Ovary (tissue), 9 donors: ENCODE data around the gene MYEF2. TPM values are rescaled to one million over a fixed set of nuclear protein-coding genes. Genes with fewer than 3 reads are reported as not detected.
A peak's percentile ranks its signal among the peaks of the same experiment; 100 is the strongest.

Experiments
- DNase-seq, 5 donors: peaks; one replicate each; pipeline ENCODE4 v3.0.0-alpha.2; 2019 to 2020
- H3K27ac ChIP-seq, 2 donors: fragments of 200-600 bp; one replicate each; pipeline versions ENCODE4 v1.5.1 to v1.8.0; 2019 to 2022
- H3K27me3 ChIP-seq: fragments of 200-600 bp; one replicate; pipeline ENCODE4 v1.8.0; 2022
- H3K36me3 ChIP-seq: fragments of 200-600 bp; sonication (generic); one replicate; pipeline ENCODE4 v1.5.1; 2019
- H3K4me1 ChIP-seq: one replicate; pipeline ENCODE4 v1.8.1; 2013; ENCODE audit warnings: mild to moderate bottlenecking, moderate library complexity; ENCODE audit not compliant: insufficient read depth
- H3K4me3 ChIP-seq: fragments of 200-600 bp; sonication (generic); one replicate; pipeline ENCODE4 v1.5.1; 2017
- H3K9me3 ChIP-seq, 2 donors: fragments of 200-600 bp in 1 of 2; sonication (generic) in 1 of 2; one replicate each; pipeline versions ENCODE4 v1.5.1 to v1.8.1; 2013 to 2019; ENCODE audit warnings: mild to moderate bottlenecking in 1 of 2, moderate library complexity in 1 of 2
- EP300 ChIP-seq: sonication (generic); formaldehyde crosslinking; IDR thresholded peaks from one replicate; pipeline ENCODE4 v1.6.1; 2017; ENCODE audit warnings: antibody characterized with exemption
- POLR2A ChIP-seq: fragments of 450-650 bp; IDR thresholded peaks from one replicate; pipeline ENCODE4 v1.6.1; 2017; ENCODE audit warnings: antibody characterized with exemption, mild to moderate bottlenecking, moderate library complexity
- WGBS, 3 donors: extraction: QIAGEN DNeasy Blood & Tissue Kit in 1 of 3; methylation state at CpG; one replicate each; pipeline versions ENCODE4 v1.1.5 to v1.1.7; 2013 to 2017; 5-methylcytosine and 5-hydroxymethylcytosine counted together
- intact Hi-C, 4 donors: fragments of 100-400 bp; cut with DNase I; formaldehyde crosslinking; loops; one replicate each; pipeline versions ENCODE4 v1.11.0 to v1.15.1; 2022 to 2023
- polyA plus RNA-seq, 2 donors: library from polyadenylated mRNA; stranded (reverse); fragments of 200-250 nt in 1 of 2; fragments of 350-450 nt in 1 of 2; fragmentation: Illumina TruSeq in 1 of 2; extraction: RNeasy Lipid Tissue Mini Kit (QIAGEN cat#74804) in 1 of 2; gene quantifications; one replicate each; pipeline ENCODE4 v1.2.3, GENCODE V29; 2013 to 2014
- total RNA-seq, 7 donors: library from RNA; depleted of rRNA in 2 of 7; stranded (reverse); fragments of >200 nt in 2 of 7; fragmentation: NEBNext Ultra II Directional in 3 of 7; extraction: Animal tissue kit (Norgen Biotek cat#: 25700) in 3 of 7; gene quantifications; one replicate each; pipeline versions ENCODE4 v1.1.0 to v1.2.4, GENCODE V29; 2016 to 2023
- TF ChIP-seq, protein P1 (sequence below), 3 donors: fragments of 450-650 bp in 2 of 3; fragments of 200-600 bp in 1 of 3; IDR thresholded peaks; one replicate each; pipeline versions ENCODE4 v1.5.1 to v1.8.0; 2016 to 2022; ENCODE audit warnings: antibody characterized with exemption in 3 of 3, mild to moderate bottlenecking in 1 of 3
- donor health status: DM: no; HTN: no; CAD: no; lungs with moderate emphysema.
- donor health status: DM: no; HTN: no; CAD: no.
- donor health status: Bipolar disorder and iron deficiency.
- donor health status: DM: yes; HTN: yes; CAD: no.
- donor health status: DM: no; HTN: no; CAD: no.
- donor health status: DM: yes; HTN: yes; CAD: no.

MYEF2 gene
- total and polyA plus RNA-seq, 9 donors, result 1.4 to 38.9 (median 5.3) TPM

DNA sequence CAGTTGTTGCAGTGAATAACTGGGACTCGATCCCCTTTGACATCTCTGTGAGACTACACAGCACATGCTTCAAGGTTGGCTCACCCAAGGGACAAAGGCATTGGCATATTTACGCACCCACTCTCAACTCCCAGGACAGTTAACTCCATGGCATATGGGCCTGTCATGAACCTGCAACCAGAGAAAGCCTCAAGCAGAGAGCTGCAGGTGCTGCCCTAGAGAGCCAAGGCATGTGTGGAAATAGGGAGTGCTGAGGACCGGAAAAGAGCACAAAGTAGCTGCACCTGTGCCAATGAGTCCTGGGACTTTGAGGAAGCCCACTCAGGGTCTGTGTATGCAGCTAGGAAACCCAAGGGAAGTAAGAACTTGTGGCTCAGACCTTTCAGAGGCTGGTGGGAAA lies 90.3 kb downstream of the MYEF2 start:
- Histone ChIP-seq H3K27ac (no peak overlapping the region), H3K36me3 (no peaks in the 10 kb centered on the region), H3K9me3 (no peaks in the 10 kb centered on the region), H3K27me3 (no peaks in the 10 kb centered on the region), H3K4me1 (no peaks in the 10 kb centered on the region), H3K4me3 (no peak overlapping the region)
- intact Hi-C loops, result no loop called here
- WGBS, 3 donors, result 86 to 89% (median 88%) methylated on average over 3 of the region's 3 CpGs
- TF ChIP-seq EP300 (no peak), POLR2A (no peak)
- TF ChIP-seq, protein P1, sequence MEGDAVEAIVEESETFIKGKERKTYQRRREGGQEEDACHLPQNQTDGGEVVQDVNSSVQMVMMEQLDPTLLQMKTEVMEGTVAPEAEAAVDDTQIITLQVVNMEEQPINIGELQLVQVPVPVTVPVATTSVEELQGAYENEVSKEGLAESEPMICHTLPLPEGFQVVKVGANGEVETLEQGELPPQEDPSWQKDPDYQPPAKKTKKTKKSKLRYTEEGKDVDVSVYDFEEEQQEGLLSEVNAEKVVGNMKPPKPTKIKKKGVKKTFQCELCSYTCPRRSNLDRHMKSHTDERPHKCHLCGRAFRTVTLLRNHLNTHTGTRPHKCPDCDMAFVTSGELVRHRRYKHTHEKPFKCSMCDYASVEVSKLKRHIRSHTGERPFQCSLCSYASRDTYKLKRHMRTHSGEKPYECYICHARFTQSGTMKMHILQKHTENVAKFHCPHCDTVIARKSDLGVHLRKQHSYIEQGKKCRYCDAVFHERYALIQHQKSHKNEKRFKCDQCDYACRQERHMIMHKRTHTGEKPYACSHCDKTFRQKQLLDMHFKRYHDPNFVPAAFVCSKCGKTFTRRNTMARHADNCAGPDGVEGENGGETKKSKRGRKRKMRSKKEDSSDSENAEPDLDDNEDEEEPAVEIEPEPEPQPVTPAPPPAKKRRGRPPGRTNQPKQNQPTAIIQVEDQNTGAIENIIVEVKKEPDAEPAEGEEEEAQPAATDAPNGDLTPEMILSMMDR (IDR thresholded peaks at IDR 0.05), result no peak
- no peak for DNase-seq

DNA sequence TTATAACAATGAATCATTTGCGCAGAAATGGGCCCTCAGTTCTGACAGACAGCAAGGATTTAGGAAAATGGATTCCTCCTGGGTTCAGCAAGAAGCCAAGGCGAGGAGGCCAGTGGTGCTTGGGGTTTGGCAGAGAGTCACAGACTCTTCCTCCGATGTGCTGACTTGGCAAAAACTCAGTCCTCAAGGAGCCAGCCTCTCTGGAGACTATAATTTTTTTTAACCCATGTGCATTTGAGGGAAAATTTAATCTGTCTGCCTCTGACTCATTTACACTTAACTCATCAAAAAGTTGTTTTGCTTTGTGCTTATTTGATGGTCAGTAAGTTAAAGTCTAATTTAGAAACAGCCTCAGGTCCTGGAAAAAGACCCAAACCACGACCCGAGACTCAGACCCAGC lies 91.5 kb downstream of the MYEF2 start:
- H3K9me3 ChIP-seq, result no peaks in the 10 kb centered on the region
- H3K27me3 ChIP-seq, result no peaks in the 10 kb centered on the region
- DNase-seq, result peak in 2 of 5 donors; percentile 24 to 25
- no peaks in the 10 kb centered on the region for H3K36me3 ChIP-seq
- intact Hi-C loops, result no loop called here
- no peak overlapping the region for H3K27ac ChIP-seq
- 8 to 17% (median 11%) methylated on average over 5 of the region's 5 CpGs for WGBS, 3 donors
- no peak overlapping the region for H3K4me3 ChIP-seq
- H3K4me1 ChIP-seq, result no peaks in the 10 kb centered on the region
- TF ChIP-seq, protein P1 (IDR thresholded peaks at IDR 0.05), result no peak
- no peak for TF ChIP-seq POLR2A
- no peak for TF ChIP-seq EP300

DNA sequence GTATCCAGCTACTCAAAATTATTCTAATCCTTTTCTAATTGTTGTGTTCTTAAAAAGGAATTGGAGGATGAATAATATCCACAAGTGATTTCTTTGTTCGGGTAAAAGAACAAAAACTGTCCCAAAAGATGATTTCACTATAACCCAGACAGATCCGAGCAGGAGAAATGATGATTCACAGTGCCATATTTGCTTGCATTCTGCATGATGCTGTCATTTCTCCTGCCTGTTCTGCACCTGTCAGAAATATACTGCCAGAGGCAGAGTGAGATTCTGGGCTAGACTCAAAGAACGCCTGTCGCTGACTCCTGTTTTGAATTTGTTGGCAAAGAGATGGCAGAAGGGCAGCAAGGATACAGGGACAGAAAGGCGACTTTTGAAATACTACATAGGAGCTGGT lies 92.0 kb downstream of the MYEF2 start:
- intact Hi-C loops, result no loop called here
- no peak for DNase-seq
- no peaks in the 10 kb centered on the region for H3K36me3 ChIP-seq
- H3K4me1 ChIP-seq, result no peaks in the 10 kb centered on the region
- no peak overlapping the region for H3K4me3 ChIP-seq
- H3K9me3 ChIP-seq, result no peaks in the 10 kb centered on the region
- TF ChIP-seq POLR2A (no peak), EP300 (no peak)
- TF ChIP-seq, protein P1 (IDR thresholded peaks at IDR 0.05), result no peak
- no peak overlapping the region for H3K27ac ChIP-seq
- no peaks in the 10 kb centered on the region for H3K27me3 ChIP-seq
- 32 to 36% (median 35%) methylated on average over 5 of the region's 5 CpGs for WGBS, 3 donors

DNA sequence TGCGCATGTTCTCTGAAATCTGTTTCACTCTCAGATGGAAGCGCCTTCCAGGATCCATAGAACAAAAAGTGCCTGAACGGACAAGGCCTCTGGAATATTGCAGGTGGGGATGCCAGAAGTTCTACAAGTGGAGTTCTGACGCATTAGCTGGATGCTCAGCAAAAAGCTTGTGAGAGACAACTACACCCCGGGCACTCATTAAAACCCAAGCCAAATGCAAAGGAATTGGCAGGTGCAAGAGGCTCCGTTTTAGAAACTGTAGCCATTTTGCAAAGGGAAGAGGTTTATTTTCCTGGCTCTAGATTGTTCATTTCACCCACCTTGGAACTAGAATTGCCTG lies 92.5 kb downstream of the MYEF2 start:
- intact Hi-C loops, result no loop called here
- Histone ChIP-seq H3K4me1 (no peaks in the 10 kb centered on the region), H3K27me3 (no peaks in the 10 kb centered on the region), H3K4me3 (no peak overlapping the region), H3K9me3 (no peaks in the 10 kb centered on the region), H3K27ac (no peak overlapping the region), H3K36me3 (no peaks in the 10 kb centered on the region)
- DNase-seq, result no peak
- TF ChIP-seq POLR2A, result no peak
- TF ChIP-seq EP300, result no peak
- TF ChIP-seq, protein P1 (IDR thresholded peaks at IDR 0.05), result no peak
- 84 to 93% (median 91%) methylated on average over 6 of the region's 6 CpGs for WGBS, 3 donors
